Left lung (tissue), 10 donors: ENCODE data around the gene FBXW9. TPM values are rescaled to one million over a fixed set of nuclear protein-coding genes. Genes with fewer than 3 reads are reported as not detected.

Source experiments
- ATAC-seq: fragments of 200-7000 bp; cut with Tn5 transposase; one replicate; pipeline ENCODE4 v1.9.1; 2020; ENCODE audit warnings: moderate library complexity
- DNase-seq, 4 donors: peaks; one replicate each; pipeline ENCODE4 v3.0.0-alpha.2; 2013 to 2020
- H3K27ac ChIP-seq, 2 donors: fragments of 200-600 bp; sonication (generic) in 1 of 2; one replicate each; pipeline versions ENCODE4 v1.5.0 to v1.8.0; 2020 to 2021
- H3K27me3 ChIP-seq, 2 donors: fragments of 200-600 bp; sonication (generic) in 1 of 2; one replicate each; pipeline versions ENCODE4 v1.5.0 to v1.8.0; 2020 to 2021
- H3K36me3 ChIP-seq, 2 donors: fragments of 200-600 bp; sonication (generic) in 1 of 2; one replicate each; pipeline versions ENCODE4 v1.5.0 to v1.8.0; 2020 to 2021
- H3K4me1 ChIP-seq, 2 donors: fragments of 200-600 bp; one replicate each; pipeline ENCODE4 v1.8.0; 2021
- H3K4me3 ChIP-seq, 2 donors: fragments of 200-600 bp; sonication (generic) in 1 of 2; one replicate each; pipeline versions ENCODE4 v1.5.0 to v1.8.0; 2020 to 2021; ENCODE audit warnings: mild to moderate bottlenecking in 1 of 2
- H3K9me3 ChIP-seq, 2 donors: fragments of 200-600 bp; sonication (generic) in 1 of 2; one replicate each; pipeline versions ENCODE4 v1.5.0 to v1.8.0; 2020 to 2021
- CTCF ChIP-seq, 2 donors: fragments of 200-600 bp; sonication (generic) in 1 of 2; IDR thresholded peaks; one replicate each; pipeline versions ENCODE4 v1.5.0 to v1.8.0; 2021; ENCODE audit warnings: antibody characterized with exemption in 2 of 2
- intact Hi-C, 2 donors: fragments of 100-400 bp; cut with DNase I; formaldehyde crosslinking; loops; one replicate each; pipeline versions ENCODE4 v1.11.2 to v1.14.2; 2022
- polyA plus RNA-seq, 6 donors: library from polyadenylated mRNA; unstranded; fragments of 120-200 nt; gene quantifications; one replicate each; pipeline ENCODE4 v1.2.1, GENCODE V29; 2013; ENCODE audit not compliant: insufficient read length in 6 of 6
- total RNA-seq, 2 donors: library from RNA; stranded (reverse); fragmentation: NEBNext Ultra II Directional; extraction: Animal tissue kit (Norgen Biotek cat#: 25700); gene quantifications; one replicate each; pipeline ENCODE4 v1.2.1, GENCODE V29; 2021
- donor health status: DM: no; HTN: yes; CAD: no.
- donor health status: DM: no; HTN: no; CAD: no.

FBXW9 gene
- total and polyA plus RNA-seq, 8 donors = 6.0 to 13.1 (median 10.5) TPM

- ATAC-seq = no peak
- Histone ChIP-seq H3K9me3 (no peaks in the 10 kb centered on the region), H3K27me3 (no peaks in the 10 kb centered on the region), H3K4me1 (no peaks in the 10 kb centered on the region), H3K36me3 (peaks cover 0 to 100% of the 10 kb centered on the region in 2 donors), H3K27ac (no peak overlapping the region), H3K4me3 (no peak overlapping the region)
- no peak for TF ChIP-seq CTCF (IDR thresholded peaks at IDR 0.05)
- no peak for DNase-seq
- intact Hi-C loops = no loop called here
These were observed 9.9 kb upstream of the FBXW9 start for GRCh38 chr19:12706332-12706718.

GRCh38 chr19:12705654-12706331, 9.4 kb upstream of the FBXW9 start:
- TF ChIP-seq CTCF (IDR thresholded peaks at IDR 0.05) = no peak
- peak in 1 of 4 donors; percentile 76 for DNase-seq
- peaks cover 0 to 100% of the 10 kb centered on the region in 2 donors for H3K36me3 ChIP-seq

GRCh38 chr19:12705169-12705568, 8.7 kb upstream of the FBXW9 start:
- Histone ChIP-seq H3K4me3 (no peak overlapping the region), H3K27ac (no peak overlapping the region), H3K9me3 (no peaks in the 10 kb centered on the region), H3K36me3 (peaks cover 0 to 100% of the 10 kb centered on the region in 2 donors), H3K4me1 (no peaks in the 10 kb centered on the region), H3K27me3 (no peaks in the 10 kb centered on the region)
- no peak for ATAC-seq
- no peak for DNase-seq
- intact Hi-C loops = no loop called here
- no peak for TF ChIP-seq CTCF (IDR thresholded peaks at IDR 0.05)

More at GRCh38 chr19:12705654-12706331, 9.4 kb upstream of the FBXW9 start:
- ATAC-seq = no peak
- Histone ChIP-seq H3K9me3 (no peaks in the 10 kb centered on the region), H3K27ac (no peak overlapping the region), H3K4me1 (no peaks in the 10 kb centered on the region), H3K4me3 (no peak overlapping the region), H3K27me3 (no peaks in the 10 kb centered on the region)
- intact Hi-C loops = no loop called here

- Histone ChIP-seq H3K36me3 (peaks cover 0 to 95% of the 10 kb centered on the region in 2 donors), H3K27me3 (no peaks in the 10 kb centered on the region), H3K27ac (no peak overlapping the region), H3K4me3 (no peak overlapping the region), H3K4me1 (no peaks in the 10 kb centered on the region), H3K9me3 (no peaks in the 10 kb centered on the region)
- intact Hi-C loops = no loop called here
- no peak for TF ChIP-seq CTCF (IDR thresholded peaks at IDR 0.05)
- no peak for DNase-seq
- ATAC-seq = no peak
These were observed 6.6 kb upstream of the FBXW9 start for GRCh38 chr19:12703046-12703445.

GRCh38 chr19:12701596-12702282, 5.3 kb upstream of the FBXW9 start:
- H3K9me3 ChIP-seq = no peaks in the 10 kb centered on the region
- H3K36me3 ChIP-seq = peaks cover 0 to 82% of the 10 kb centered on the region in 2 donors
- no peak for TF ChIP-seq CTCF (IDR thresholded peaks at IDR 0.05)
- no peak overlapping the region for H3K4me3 ChIP-seq
- ATAC-seq = no peak
- intact Hi-C loops = no loop called here
- H3K4me1 ChIP-seq = peaks cover 0 to 7% of the 10 kb centered on the region in 2 donors
- no peak overlapping the region for H3K27ac ChIP-seq
- peak in 1 of 4 donors; percentile 76 for DNase-seq
- no peaks in the 10 kb centered on the region for H3K27me3 ChIP-seq
